Activated T-cell treated with anti-CD3 and anti-CD28 coated beads for 4 hours (primary cell): Measurements from ENCODE around the gene CAPN2.

ENCODE experiments used
- DNase-seq: peaks from one replicate; pipeline ENCODE4 v3.0.0-alpha.2; 2020

CAPN2 gene

DNA sequence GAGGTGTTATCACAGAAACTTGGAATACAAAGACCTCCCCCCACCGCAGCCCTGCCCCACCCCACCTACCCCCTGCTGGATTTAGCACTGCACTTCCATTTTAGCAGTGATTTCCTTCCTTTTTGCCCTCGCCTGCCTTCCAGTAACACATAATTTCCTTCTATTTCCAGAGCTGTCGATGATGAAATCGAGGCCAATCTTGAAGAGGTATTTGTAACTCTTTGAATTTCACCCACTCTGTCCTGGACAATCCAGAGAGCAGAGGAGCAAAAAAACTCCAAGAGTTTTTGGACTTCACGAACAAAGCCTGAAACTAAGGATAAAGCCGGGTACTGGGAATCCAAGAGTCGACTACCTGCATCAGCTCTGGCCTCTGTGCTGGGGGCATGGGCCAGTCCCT, 49.1 kb downstream of the CAPN2 start:
- no peak for DNase-seq

DNA sequence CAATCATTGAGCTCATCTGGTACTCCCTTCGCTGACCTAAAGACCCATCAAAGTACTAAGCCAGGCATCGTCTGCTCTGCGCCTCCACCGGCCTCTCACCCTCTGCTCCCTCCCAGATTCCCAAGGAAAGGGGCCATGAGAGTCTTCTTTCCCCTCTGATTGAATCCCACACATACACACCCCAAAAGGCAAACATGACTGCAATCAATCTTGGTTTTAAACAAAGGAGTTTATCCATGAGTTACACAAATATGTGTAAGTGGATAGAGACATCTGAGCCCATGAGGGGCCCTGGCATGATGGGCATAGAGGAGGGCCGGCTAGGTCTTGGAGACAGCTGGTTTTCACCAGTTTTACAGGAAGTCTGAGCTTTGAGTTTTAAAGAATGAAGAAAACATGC, 50.9 kb downstream of the CAPN2 start:
- no peak for DNase-seq

DNA sequence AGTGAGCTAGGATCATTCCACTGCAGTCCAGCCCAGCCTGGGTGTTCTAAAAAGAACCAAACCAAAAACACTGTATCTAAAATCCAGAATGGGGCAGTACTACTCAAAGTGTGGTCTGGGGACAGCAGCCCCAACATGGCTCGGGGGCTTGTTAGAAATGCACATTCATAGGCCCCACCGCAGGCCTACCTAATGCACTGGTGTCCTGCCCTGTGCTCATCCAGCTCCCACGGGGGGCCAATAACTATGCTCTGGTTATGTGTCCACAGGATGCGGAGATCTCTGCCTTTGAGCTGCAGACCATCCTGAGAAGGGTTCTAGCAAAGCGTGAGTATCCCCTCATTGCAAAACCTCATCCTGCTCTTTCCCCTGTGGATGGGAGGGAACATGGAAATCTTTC, 51.5 kb downstream of the CAPN2 start:
- no peak for DNase-seq

DNA sequence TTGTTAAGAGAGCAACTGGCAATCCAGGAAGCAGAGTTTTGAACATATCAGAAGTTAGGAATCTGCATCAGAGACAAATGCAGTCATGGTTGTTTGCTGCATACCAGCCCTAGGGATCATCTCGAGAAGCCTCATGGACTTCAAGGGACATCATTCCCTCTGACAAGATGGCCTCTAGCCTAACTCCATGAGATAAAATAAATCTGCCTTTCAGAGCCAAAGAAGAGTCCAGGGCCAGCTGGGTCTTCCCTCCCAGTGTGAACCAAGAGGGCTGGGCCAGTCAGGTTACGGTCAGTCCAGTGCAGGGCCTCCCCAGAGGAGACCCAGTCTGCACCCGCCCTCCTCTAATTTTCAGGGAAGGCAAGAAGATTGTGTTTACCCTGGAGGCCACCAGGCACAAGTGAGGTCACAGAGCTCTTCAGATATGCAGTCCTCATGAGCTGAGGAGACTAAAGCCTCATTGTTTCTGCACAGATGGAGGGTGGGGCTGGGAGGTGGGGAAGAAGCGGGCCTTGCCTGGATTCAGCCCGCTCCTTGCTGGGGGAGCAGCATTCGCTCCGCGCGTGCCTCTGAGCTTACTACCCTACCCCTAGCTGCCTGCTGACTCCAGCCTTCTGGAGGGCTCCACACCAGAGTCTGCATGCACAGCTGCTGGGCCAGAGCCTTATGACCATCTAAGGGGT, 52.8 kb downstream of the CAPN2 start:
- DNase-seq = no peak

DNA sequence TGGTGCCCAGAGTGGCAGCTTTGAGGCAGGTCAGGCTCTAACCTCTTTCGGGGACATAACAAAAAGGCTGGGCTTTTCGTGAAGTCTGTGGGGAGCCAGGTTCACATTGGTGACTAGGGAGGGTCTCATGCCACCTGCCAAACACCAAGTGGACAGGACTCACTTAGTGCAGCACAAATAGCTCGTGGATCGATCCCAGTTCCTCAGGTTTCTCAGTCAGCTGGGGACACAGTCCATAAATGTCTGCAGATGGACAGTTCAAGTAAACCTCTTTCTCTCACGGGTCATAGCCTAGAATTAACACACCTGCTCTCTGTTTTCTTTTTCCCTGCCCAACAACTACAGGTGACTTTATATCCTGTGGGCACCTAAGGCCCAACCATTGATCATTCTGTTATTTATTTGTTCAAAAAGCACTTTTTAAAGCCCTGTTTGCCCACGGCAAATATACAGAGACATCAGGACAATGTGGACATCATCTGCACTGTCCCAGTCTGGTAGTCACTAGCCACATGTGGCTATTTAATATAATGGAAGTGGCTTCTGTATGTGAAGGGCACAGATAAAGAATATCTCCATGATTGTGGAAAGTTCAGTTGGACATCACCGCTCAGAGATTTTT, 53.5 kb downstream of the CAPN2 start:
- DNase-seq = no peak

DNA sequence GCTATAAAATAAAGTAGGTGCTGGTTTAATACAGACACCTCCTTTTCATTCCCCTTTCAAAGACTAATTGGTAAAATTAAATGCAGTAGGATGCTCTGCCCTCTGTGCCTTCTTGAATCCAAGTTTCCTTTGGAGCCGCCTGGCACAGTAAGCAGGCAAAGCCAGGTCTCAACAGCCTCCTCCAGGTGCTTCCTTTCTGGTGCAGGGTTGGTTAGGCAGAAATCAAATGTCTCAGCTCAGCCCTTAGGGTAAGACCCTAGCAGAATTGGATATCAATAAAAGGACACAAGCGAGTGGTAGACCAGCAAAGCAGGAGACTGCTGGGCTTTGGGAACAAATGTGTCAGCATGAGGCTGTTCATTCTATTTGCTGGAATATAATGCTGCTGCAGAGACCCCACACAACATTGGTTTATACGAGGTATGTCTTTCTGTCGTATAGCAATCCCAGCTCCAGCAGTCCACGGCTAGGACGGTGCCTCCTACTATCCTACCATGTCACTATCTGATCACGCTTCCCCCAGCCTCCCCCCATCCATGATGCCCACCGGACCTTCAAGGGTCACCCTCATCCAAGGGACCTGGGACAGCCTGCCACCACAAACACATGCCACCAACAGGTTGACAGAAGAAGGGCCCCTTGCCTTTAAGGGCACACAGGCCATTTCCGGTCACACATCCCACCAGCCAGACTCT, 58.4 kb downstream of the CAPN2 start:
- no peak for DNase-seq

DNA sequence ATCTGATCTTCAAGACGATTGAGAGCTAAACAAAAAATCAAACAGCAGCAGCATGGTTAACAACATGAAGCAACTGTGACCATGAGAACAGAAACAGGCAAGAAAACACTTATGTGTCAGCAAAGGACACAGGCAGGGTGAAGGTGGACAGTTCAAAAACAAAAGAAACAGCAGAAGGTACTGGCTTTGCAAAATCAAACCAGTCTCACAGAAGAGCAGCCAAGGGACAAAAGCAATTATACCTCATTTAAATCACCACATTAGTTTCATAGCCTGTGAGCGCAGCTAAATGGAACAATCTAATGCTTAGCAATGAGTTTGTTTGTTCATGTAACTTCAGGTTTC, 59.1 kb downstream of the CAPN2 start:
- no peak for DNase-seq

DNA sequence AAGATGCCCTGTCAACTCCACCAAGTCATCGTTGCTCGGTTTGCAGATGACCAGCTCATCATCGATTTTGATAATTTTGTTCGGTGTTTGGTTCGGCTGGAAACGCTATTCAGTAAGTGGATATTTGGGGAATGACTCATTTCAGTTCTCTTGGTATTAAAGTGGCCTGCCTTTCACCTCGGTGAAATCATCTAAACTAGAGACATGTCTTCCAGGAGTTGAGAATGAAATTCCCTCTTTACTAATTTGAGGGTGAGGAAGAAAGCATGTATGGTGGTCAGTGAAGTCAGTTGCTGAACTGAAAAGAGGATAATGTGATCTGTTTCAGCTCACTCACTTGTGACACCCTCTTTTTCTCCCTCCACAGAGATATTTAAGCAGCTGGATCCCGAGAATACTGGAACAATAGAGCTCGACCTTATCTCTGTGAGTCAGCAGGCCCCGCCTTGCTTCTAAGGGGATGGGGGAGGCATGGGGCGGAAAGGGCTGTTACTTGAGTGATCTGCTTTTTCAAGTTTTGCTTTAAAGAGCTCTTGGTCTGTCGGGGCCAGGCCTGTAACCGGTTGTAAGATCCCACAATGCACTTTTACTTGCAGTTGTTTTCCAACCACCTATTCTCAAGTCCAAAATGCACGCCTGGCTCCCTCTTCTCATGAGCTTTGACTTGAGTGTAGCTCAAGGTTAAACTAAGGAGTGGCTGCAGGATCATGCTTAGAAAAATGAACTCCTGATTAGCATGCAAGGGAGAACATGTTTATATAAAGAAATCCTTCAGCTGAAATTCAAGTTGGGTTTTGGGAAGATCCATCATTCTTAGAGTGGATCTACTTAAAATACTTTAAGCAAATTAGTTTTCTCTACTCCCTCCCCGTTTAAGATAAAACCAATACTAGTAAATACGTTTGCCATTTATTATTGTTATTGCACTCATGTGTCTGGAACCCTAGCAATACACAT, 59.8 kb downstream of the CAPN2 start:
- DNase-seq = no peak

DNA sequence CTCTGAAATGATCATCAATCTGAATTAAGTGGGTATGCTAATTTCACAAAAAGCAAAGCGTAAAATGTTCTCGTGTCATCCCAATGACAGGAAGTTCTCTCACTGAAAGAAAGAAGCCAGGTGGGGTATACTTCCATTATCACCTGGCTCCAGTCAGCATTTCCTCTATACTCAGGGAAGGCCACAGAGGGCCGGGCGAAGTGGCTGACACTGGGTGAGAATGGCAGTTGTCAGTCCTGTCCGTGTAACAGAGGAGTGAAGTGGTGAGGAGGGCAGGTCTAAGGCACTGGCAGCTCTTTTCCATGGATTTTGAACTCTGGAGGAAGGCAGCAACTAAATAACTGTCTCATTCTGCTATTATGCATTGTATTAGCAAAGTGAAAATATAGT, 60.4 kb downstream of the CAPN2 start:
- DNase-seq = no peak

DNA sequence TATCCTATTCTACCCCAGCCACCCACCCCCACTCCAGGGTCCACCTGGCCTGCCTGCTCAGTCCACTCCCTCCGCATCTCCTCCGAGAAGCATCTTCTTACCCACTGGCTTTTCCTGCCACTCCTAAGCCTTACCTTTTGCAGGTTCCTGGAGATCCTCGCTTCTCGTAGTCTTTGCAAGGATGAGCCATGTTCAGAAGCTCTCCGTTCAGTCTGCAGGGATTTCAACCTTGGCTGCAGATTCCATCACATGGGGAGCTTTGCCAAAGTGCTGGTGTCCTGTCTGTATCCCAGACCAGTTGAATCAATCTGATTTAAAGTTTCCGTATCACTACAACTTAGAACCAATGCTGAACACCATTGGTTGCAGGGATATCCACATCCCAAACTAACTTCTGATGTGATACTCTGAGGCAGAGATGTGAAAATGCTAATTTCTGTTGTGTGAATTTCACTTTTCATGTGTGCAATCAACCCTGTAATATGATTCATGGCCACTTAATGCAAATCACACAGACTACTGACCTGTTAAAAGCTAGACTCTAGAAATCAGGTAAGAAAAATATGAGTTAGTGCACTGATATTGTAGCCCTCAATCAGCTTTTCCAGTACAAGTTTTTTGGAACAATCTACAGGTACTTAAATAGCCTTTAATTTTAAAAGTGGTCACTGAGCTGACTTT, 61.9 kb downstream of the CAPN2 start:
- no peak for DNase-seq

DNA sequence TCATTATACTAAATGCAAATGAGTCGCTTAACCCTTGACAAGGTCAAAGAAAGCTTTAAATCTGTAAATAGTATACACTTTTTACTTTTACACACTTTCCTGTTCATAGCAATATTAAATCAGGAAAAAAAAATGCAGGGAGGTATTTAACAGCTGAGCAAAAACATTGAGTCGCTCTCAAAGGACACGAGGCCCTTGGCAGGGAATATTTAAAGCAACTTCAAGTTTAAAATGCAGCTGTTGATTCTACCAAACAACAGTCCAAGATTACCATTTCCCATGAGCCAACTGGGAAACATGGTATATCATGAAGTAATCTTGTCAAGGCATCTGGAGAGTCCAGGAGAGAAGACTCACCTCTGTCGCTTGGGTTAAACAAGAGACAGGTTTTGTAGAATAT, 62.7 kb downstream of the CAPN2 start:
- no peak for DNase-seq

DNA sequence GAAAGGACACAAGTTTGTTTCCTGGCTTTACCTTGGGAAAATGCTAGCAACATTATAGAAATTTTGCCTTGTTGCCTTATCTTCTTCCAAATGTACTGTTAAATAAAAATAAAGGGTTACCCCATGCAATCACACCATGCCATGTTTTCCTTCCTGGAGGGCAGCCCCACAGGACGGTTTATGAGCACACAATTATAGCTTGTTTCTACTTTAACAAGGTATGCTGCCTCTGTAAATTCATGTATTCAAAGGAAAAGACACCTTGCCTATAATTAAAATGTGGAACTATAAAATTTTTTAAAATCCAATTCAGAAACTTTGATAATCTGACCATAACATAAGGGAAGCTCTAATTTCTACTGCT, 63.4 kb downstream of the CAPN2 start:
- DNase-seq = no peak

DNA sequence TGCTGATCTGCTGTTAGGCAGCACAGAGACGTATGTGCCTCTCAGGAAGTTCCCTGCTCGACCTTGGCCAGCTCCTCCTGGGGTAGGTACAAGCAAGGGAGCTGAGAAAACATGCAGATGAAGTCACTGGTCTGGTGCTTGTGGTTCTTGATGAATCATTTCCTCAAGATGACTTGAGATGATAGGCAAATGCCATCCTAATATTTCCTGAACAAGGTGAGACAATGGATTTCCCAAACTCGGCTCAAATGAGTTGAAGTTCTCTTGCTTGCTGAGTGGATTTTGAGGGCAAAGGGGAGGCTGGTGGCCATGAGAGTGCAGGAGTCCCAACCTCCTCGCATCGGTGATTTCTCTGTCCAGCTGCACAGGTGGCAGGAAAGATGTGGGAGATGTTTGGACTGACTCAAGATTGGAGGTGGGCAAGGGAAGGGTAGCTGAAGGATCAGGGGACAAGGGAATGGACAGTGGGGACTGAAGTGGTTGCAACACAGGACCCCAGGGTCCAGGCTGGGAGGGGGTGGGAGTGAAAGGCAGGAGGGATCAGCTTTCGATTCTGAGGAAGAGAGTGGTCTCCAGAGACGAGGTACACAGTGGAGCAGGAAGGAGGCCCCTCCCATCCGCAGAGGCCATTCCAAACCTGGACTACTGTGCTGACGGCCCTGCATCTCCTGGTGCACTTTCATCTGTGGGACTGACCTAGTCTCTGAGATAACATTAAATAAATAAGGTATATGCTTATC, 63.9 kb downstream of the CAPN2 start:
- DNase-seq = peak; percentile 17

DNA sequence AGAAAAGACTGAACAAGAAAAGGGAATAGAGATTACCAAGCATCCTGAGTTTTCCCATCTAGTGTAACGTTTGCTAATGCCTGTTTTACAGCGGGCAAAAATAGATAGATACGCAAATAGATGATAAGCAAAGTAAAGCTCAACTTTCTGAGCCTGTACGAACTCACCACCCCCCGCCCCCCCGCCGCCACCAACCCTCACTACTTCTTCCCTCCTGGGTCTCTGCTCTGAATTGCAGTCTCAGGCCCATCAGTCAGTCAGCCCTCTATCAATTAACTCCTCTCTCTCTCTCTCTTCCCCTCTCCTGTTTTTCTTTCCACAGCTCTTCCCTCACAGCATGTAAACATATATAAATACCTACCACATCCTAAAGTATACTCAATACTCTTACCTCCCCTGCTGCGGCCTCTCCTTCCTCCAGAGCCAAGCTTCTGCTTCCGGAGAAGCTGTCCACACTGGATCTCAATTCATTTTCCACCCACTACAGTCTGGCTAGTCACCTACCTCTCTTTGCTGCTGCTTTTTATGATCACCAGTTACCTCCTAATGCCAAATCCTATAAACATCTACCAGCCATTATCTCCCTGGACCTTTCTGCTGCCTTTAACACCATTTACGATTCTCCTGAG, 64.6 kb downstream of the CAPN2 start:
- DNase-seq = no peak

DNA sequence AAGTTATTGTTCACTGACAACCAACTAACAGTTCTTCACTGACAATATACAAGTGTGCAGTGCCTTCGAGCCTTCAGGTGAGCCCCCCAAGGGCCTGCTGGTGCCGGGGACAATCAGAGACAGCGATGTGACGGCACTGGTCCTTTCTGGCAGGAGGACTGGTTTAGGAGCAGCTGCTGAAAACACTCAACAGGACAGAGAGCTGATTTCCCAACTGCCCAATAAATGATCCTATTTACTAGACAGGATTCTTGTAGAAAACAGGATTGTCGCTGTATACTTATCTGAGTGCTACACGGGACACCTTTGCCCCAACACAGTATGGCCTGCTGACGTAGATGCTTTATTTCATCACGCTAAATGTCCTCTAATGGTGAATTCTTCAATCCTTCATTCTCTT, 68.0 kb downstream of the CAPN2 start:
- no peak for DNase-seq

DNA sequence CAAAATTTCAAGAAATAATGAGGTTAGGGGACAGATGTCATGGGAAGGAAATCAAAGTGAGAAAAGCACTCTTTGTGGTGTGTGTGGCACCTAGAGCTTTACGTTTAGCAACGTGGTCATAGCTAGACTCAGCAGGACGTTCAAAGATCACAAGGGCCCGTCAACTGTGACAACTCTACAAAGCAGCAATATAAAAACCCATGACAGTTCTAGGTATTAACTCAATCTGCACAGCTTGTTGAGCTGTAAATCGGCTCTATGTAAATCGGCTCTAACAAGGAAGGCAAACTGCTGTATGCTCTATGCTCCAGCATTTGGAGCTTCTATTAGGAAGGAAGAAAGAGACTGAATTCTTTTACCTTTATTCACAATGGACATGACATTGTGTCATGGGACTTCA, 68.6 kb downstream of the CAPN2 start:
- DNase-seq = no peak

DNA sequence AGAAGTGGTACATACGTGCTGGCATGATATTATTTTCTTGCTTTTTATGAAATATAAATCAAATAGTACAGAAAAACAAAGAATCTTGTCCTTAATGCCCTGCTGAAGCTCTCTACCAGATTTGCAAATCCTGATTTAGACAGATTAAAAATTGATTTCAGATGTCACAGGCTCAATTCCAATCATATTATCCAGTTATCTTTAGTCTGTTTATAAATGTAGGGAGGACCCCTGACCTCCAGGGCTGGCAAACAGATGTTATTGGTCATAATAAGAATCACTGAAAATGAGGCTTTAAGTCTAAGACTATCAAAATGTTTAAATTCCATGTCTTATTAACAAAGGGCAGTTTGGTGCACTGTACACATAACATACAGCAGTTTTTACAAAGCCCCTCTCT, 71.3 kb downstream of the CAPN2 start:
- no peak for DNase-seq

DNA sequence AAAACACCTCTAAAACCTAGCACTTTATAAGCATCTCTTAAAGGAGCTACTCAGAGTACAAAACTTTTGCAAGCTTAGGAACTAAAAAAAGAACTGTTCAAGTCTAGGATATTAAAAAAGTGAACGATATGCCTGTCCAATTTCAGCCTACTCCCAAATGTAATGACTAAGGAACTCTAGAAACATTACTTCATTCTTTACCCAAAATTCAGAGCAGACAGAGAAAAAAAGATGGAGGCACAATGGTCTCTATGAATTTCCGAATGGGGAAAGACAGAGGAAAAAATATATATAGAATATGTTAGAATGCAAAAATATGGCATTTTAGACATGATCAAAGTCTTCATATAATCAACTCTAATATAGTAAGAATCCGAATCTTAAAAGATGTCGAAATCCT, 72.2 kb downstream of the CAPN2 start:
- DNase-seq = no peak

DNA sequence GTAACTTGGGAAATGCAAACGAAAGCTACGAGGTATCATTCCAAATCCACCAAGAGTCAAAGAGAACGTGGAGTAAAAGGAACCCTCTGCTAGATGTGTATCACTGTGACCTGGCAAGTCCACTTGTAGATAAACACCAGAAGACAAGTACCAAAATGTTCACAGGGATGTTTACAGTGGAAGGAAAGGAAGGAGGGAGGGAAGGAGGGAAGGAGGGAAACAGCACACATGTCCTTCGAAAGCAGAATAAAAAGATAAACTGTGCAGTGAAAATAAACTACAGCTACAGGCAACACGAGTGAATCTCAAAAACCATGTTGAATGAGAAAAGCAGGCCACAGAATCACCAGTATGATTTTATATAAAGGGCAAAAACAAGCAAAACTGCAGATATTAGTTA, 73.5 kb downstream of the CAPN2 start:
- no peak for DNase-seq

DNA sequence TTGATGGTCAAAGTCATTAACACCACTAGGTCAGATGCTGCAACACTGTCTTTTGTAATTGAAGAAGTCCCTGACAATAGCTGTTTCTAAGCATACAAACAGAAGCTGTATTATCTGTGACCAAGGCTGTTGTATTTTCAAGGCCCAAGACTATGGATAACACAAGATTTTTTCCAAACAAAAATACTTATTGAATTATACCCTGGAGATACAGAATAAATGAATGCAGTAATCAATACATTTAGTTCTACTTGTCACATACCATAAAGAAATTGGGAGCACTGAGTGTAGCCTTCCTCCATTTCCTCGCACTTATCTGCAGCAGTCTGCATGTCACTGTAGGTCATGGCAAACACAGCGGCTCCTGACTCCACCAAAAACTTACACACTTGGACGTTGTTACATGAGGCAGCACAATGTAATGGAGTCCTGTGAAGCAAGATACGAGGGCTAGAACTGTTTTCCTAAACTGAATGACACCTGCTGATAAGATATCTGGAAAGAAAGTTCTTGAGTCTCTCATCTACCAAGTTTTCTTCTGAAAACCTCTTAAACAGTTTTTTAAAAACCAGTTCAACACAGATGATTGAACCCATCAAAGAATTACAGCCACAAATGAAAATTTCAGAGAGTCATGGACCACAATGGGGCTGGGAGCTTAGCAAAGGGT, 76.5 kb downstream of the CAPN2 start:
- no peak for DNase-seq

DNA sequence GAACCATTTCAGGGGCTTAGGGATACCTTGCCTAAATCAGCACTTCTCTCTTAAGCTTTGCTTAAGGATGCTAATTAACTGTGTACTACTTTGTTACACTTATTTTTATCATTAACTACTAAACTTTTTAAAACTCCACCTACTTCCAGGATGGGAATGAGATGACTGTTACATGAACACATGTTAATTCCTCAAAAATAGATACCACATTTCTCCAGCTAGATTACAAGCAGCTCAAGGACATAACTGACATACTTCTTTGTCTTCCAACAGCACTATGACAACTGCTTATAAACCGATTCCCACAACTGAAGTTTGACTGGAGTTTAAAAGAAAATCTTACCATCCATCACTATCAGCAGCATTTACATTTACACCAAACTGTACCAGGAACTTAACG, 79.7 kb downstream of the CAPN2 start:
- DNase-seq = no peak
